HG03565 (cell line): ENCODE measurements around the gene KIF16B.

Experiments
- ATAC-seq: cut with Tn5 transposase; IDR thresholded peaks from one replicate; pipeline ENCODE4 v1.9.1; 2021; ENCODE audit warnings: mild to moderate bottlenecking, moderate library complexity; ENCODE audit not compliant: unreplicated experiment

The KIF16B gene

DNA sequence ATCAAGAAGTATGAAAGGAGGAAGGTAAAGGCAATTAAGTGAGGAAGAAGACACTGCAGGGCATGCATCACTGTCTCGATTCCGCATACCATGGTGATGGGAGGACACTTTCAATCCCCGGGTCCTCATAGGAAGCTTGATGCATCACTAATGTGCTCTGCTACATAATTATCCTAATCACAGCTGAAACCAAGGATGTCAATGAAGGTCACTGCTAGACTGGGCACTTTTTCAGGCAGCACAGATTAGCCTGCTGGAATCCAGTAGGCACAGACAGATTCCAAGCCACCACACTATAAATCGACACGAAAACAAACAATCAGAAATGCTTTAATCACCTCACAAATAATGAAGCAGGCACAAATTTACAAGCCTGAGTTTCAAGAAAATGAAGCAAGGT lies 206.7 kb downstream of the KIF16B start:
- ATAC-seq, result no peak

DNA sequence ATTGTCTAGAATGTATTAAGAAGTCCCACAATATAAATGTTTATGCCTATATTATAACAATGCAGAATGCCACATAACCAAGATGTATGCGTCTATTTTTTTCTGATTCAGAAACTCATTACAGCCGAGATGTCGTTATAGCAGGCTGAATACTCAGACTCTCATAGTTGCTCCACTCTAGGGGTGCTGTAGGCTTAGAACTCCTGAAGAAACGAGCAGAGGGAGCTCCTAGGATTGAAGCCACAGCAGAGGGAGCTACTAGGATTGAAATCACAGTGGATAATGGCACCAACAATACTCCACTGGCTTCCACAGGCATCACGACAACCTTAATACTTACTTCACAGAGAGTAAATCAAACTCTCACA lies 208.9 kb downstream of the KIF16B start:
- ATAC-seq, result no peak

DNA sequence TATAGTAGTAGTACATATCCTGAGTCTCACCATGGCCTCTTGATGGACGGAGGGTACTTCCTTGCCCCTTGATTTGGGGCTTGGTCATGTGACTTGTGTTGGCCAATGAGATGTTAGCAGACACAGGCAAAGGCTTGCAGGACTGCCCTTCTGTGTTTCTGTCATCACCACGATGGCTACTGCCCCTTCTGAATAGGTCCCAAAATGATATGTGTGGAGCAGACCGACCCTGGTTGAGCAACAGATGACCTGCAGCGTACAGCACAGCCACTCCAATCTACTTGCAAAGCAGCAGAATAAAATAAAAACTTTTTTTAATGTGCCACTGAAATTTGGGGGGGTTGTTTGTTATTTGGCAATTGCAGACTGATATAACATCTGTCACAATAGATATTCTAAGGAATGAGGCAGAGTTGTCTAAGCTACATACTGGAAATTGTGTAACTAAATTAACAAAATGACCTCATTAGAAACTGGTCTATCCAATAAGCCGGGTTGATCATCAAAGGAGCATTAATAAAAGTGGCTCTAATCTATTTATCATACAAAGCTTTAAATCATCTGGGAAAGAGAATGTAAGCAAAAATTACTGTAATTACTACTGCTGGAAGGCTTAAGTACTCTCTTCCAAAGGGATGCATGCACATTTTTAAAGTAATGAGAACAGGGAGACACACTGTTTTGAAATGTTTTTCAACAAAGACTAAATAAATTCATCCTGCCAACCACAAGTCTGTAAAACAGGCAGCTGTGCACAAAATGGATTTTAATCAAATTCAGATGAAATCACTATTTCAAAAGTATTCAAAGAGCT lies 209.5 kb downstream of the KIF16B start:
- no peak for ATAC-seq

DNA sequence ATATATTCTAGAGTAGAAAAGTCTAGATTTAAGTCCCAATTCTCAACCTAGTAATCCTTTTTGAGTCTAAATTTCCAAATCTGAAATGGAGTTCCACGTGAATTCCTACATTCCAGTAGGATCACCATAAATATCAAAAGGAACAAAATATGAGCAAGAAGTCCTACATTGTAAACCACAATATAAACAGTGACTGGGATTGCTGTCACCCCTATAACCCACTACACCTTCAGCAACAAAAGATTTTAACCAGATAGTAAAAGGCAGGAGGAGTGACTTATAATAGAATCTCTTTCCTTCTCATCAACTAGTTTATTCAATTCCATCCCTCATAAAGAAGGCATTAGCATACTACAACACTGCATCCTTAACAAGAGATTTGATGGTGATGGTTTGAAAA lies 210.6 kb downstream of the KIF16B start:
- ATAC-seq, result no peak

DNA sequence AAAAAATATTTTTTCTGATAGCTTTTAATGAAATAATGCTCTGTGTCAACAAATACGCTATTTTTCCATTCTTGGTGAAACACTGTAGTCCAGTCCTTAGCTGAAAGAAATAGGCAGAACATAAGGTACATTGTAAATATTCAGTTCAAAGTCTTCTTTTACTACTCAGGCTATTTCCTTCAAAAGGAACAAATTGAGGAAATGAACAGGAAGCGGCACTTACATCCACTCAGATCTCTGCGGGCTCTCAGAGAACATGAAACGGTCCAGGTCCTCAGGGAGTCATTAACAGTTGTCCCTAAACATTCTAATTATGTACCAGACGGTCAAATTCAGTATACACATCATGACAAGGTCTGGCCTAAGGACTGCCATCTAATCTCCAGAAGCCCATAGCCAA lies 212.6 kb downstream of the KIF16B start:
- ATAC-seq, result no peak

DNA sequence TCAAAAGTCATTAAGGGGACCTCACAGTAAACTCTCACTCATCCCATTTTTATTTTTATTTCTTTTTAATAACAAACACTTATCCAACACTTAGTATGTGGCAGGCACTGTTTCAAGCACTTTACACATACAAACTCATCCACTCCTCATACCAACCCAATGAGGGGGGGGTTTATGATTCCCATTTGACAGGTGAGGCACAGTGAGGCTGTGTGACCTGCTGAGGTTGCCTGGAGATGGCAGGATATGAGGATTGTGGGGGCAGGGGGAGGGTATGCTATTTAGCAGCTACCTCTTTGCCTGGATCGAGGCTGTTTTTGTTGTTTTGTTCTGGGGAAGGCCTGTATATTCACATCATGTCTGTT lies 219.8 kb downstream of the KIF16B start:
- no peak for ATAC-seq

DNA sequence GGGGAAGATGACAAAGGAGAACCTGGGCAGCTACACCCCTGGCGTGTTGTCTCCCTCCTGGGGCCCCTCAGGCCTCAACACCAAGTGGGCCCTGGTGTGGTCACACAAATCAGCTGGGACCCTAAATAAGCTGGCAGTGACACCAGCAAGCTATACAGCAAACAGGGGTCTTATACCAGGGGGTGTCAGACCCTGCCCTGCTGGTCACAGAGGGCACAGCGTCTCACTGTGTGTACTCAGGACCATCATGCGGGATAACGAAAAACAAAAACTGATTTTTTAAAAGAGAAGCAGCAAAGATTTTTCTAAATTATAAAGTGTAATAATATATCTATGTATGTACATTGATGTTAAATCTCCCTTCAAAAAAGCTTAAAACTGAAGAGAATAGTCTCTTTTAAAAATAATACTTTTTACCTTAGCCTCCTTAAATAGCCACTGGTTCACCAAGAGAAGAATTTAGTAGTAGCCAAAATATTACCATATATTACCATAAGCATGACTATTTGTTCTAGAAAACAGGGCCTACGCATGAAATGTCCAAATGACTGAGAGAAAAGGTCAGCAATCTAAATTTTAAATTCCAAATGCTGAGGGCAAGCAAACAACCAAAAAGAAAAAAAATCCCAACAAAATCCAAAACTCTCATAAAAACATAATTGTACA lies 220.4 kb downstream of the KIF16B start:
- no peak for ATAC-seq

DNA sequence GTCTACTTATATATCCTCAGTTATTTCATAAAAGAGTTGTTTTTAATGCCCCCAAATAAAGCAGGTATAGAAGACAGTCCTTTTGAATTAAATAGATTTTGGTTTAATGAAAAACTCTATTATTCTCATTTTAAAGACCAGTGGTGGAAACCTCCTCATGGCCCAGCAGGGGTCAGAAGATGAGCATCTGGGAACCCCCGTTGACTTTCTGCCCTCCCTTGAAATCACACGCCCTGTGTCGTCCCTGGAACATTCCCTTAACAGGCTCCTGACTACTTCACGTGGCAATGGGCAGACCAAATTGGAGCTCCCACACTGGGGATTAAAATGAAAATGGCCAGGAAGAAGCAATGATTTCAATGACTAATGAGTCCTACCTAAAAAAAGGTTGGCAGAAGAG lies 220.9 kb downstream of the KIF16B start:
- ATAC-seq, result no peak

DNA sequence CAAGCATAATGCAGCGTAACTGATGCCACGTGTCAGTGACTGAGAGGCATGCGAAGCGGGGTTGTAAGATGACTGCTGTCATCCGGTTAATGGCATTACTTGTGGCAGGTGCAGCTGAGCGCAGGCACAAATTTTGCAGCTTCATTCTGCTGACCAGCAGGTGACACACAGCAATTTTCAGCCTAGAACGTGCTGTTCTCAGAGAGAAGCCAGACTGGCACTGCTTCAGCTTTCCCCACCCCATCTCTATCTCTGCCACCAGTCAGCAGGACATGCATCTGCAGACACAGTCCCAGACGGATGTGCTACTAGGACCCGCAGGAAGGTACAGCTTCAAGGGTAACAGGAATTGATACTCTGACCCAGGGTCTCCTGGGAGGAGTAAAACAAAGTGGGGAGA lies 221.8 kb downstream of the KIF16B start:
- no peak for ATAC-seq

DNA sequence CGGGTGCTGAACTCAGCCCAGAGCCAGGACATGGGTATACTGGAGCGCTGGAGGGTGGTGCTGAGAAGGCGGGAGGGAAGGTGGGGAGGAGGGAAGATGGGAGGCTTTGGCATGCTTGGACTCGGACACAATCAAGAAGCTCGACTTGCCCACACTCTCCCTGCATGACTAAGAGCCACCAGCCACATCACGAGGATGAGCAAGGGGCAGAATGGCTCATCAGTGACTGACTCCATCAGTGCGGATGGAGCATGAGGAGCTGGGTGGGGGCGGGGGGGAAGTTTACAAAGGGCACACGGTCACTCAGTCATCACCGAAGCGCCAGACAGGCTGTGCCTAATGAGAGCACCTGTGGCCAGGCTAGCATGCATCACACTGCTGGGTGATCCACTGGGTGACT lies 222.8 kb downstream of the KIF16B start:
- no peak for ATAC-seq

DNA sequence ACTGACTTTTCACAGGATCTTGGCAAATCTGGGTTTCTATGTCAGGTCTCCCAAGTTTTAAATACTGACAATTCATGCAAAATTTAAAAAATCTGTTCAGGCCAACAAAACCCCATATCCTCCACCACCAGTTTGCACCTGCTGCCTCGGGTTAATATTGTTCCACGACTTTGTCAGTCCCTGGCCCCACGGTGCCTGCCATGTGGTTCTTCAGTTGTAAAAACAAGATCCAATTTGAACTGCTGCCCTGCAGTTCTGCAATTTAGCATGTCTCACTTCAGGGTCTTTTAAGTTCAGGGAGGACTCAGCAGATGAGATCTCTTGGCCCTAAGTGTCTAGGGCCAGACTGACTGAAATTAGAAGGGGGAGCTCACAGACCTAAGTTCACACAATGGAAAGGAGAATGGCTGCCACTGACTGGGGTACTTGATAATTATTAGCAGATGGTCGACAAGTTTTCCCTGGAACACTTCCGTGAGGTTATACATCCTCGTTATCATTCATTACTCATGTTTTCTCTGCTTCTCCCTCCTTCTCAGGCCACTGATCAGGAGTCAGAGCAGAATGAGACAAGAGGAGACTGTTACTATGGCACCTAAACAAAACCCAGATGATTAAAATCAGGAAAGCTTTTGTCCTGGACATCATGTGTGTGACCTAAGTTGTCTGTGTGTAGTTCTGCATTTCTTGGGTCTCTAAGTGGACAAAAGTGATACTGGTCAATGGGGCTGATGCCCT lies 223.6 kb downstream of the KIF16B start:
- ATAC-seq, result no peak

DNA sequence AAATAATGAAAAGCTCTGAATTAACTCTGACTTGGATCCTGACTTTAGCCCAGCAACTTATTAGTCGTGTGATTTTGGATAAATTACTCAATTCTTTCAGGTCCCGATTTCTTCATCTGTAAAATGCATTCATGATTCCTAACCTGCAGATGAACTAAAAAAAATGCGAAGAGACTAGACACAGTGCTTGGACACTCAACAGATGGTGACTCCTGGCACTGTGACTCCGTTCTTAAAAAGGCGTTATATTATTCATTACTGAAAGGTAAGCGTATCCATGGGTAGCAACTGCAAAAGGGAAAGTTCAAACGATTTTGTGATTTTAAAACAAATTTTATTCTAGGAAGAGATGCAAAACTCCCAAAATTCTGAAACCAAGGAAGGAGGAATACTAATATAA lies 226.3 kb downstream of the KIF16B start:
- no peak for ATAC-seq

DNA sequence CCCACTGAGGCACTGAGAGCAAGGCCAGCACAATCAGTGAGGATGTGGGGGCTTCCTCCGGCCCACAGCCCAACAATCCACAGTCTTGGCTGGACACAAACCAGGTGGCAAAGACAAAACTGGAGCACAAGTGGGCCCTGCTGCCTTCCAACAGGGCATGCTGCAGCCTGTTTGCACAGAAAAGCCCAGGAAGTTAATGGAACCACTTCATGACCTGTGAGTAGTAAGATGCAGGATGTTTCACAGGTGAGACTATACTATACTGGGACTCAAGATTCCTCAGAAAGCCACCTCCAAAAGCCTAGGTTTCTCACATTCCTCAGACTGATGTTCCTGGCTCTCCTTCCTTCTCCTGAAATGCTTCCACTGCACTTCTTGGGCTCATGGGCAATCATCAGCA lies 235.5 kb downstream of the KIF16B start:
- ATAC-seq, result no peak

DNA sequence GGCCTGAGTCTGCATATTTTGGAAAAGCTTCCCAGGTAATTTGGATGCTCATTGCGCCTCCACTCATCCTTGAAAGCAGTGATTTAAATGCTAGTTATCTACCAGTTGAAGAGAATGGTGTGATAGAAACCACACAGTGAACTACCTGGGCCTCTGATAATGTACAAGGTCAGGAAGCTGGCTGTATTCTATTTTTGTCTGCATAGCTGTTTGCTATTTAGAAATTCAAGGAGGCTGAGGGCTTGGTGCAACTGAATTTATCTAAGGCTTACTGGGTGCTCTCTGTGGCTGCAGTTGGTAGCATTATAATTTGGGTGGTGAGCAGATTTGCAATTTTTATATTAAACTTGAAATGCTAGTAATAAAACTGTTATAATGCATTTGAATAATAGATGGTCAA lies 245.6 kb downstream of the KIF16B start:
- ATAC-seq, result no peak

DNA sequence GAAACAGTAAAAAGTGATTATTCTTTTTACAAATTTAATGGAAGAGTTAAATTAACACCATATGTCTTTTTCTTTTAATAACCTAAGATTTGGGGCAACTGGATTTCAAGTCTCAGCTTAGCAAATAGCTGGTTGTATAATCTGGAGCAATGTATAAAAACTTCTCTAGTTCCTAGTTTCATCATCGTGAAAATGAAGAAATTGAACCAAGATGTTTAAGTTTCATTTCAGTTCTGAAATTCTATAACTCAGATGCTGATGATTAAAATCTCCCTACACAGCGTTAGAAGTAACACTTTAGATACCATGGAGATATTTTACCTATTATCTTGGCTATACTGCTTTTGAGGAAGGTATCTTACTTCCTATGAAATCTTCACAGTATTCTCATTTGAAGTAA lies 252.0 kb downstream of the KIF16B start:
- ATAC-seq, result no peak

DNA sequence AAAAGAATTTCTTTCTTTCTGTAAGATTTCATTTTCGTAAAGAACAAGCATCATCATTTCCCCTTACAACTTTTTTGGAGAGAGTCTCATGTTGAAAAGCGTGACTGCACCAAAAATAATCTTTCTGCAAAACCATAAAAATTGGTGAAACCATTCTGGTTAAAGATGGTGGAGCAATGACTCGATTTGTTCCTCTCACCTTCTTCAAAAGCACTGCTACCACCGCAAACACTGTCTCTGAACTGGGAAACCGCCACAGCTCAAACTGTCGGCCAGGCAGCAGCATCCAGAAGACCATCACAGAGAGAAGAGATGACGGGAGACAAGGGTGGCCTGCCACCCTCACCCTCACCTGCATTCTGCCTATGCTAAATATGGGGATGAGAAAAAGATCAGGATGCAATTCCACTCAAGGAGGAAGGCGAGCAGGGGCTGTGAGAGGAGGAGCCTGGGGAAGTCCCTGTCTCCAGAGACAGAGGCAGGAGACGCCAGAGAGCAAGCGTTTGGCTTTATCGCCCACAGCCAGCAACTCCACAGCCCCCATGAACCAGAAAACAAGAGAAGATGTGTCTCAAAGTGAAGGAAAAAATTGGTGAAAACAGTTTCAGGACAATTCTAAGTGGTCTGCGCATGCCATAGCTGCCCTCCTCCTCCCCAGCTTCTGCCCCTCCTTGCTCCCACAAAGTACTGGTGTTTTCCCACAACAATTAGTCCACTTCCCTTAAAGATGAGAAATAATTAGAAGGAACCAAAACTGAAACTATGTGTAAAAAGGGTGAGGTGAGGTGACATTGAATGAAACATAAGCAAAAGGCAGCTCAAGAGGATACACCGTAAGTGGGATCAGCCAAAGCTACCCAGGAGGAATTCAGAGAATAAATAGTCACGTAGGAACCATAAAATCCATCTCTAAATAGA lies 255.5 kb downstream of the KIF16B start:
- ATAC-seq, result peak; percentile 34

DNA sequence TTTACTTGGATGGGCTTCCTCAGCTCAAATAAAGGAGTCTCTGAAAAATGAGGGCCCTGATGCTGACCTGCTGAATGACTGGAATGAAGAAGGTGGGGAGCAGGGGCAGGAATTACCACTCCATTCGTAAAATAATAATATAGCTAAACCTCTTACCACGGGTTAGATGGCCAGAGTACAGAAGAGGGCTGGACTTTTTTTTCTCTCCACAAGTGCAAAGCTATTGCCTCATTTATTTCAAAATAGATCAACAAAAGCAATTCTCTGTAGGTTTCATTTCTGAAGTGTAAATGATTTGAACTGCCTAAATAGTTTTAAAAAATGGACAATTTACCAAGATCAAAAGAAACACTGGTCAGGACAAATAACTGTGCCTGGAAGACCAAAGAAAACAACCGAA lies 256.7 kb downstream of the KIF16B start:
- ATAC-seq, result no peak

DNA sequence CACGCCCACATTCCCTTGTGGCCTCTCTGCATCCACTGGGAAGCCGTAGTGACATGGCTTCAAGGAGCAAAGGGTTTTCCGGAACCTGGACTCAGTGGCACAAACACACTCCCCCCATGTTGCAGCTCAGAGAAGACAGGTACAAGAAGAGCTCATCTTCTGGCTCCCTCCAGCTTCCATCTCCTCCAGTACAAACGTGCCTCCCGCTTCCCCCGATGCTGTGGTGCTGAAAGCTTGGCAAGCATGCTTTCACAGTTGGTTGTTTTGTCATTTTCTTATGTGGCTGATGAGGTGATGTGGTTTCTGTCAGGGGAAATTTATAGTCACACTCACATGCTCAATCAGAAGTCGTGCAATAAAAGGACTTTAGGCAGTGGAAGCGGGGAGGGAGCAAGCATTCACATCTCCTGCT lies 258.5 kb downstream of the KIF16B start:
- no peak for ATAC-seq

DNA sequence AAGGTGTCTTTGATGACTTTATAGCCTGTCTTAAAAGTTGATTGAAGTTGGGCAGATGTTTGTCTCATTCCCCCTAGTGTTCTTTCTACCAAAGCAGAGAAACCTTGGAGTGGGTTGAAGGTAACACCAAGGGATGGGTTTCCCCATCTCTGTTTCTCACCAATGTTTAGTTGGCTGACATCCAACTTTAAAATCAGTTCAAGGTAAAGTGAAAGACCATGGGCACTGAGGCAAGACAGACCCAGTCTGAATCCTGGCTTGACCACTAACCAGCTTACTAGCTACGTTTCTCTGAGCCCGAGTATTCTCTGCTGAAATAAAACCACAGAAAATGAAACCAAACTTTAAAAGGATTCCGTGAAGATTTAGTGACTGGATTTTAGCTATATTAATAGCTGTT lies 258.9 kb downstream of the KIF16B start:
- ATAC-seq, result peak; percentile 46

DNA sequence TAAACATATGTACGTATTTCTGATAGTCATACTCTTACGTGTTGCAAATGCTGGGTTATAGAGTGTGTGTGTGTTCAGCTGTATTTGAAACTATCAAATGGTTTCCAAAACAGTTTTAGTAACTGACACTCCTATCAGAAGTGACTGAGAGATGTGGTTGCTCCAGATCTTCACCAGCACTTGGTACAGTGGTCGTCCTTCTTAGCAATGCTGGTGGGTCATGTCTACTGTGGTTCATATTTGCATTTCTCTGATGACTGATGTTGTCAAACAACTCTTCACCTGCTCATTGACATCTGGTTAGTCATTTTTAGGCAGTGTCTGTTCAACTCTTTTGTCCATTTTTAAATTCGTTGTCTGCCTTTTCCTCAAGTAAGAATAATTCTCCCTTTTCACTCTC lies 259.3 kb downstream of the KIF16B start:
- peak; percentile 28 for ATAC-seq

DNA sequence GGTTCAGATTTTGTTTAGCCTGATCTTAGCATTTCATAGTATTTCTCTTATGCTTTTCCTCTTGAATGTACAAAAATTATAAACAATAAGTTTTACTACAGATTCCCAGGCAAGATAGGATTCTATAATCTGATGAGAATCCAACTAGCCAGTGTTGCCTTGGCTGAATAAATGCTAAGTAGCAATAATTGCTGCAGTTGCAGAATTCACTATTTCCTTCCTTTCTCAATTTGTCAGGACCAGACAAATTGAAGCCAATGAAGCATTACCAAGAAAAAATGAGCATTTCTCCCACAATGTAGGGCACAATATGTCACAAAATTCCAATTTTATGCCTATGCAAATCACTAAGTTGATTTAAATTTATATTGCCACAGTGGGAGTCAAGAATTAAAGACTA lies 260.2 kb downstream of the KIF16B start:
- ATAC-seq, result no peak
